ENCODE measurements around the gene DIRAS1. TPM values are rescaled to one million over a fixed set of nuclear protein-coding genes. Genes with fewer than 3 reads are reported as not detected.
"Not testable (repeated sequence)": the region's sequence is repeated elsewhere in the genome, so short reads cannot be mapped to it uniquely, and the experiment has no call there.

The DIRAS1 gene
- total and polyA plus RNA-seq, 4 experiments from 2014 or later: not detected

- Histone ChIP-seq H3K9me3 (ENCODE audit: control insufficient read depth in 1 of 2, low read length in 2 of 2) (no peaks in the 10 kb centered on the region), H3K27me3 (ENCODE audit: insufficient read depth, low read length) (no peaks in the 10 kb centered on the region), H3K27ac (ENCODE audit: low read depth, low read length) (no peak overlapping the region), H3K4me1 (ENCODE audit: insufficient read depth, low read length) (no peaks in the 10 kb centered on the region), H3K36me3 (ENCODE audit: insufficient read depth, low read length) (no peaks in the 10 kb centered on the region), H3K4me3 (ENCODE audit: low read length in 2 of 2) (no peak overlapping the region)
- no peak overlapping the region for H3K4me3 Mint-ChIP-seq
- ChIA-PET CTCF (ENCODE audit: partially characterized antibody) (interaction anchor here (1.9 kb wide), 1 partner anchor 31 kb away, joined by 6 read pairs; no protein-coding TSS in a partner anchor), POLR2A (ENCODE audit: partially characterized antibody) (no interaction called here)
- intact Hi-C loops (cut with micrococcal nuclease): no loop called here
- H3K36me3 Mint-ChIP-seq: peaks cover 0 to 7% of the 10 kb centered on the region in 2 donors
- no peaks in the 10 kb centered on the region for H3K4me1 Mint-ChIP-seq
- no peaks in the 10 kb centered on the region for H3K27me3 Mint-ChIP-seq
- no peaks in the 10 kb centered on the region for H3K9me3 Mint-ChIP-seq
- H3K27ac Mint-ChIP-seq: no peak overlapping the region
- DNase-seq: no peak
These were observed 41.7 kb downstream of the DIRAS1 start for GRCh38 chr19:2679439-2679838.

- H3K4me3 Mint-ChIP-seq; H3K9me3 ChIP-seq (ENCODE audit: control insufficient read depth in 1 of 2, low read length in 2 of 2); H3K27me3 ChIP-seq (ENCODE audit: insufficient read depth, low read length); H3K4me1 Mint-ChIP-seq; DNase-seq; H3K9me3 Mint-ChIP-seq; H3K4me1 ChIP-seq (ENCODE audit: insufficient read depth, low read length); H3K4me3 ChIP-seq (ENCODE audit: low read length in 2 of 2); H3K36me3 ChIP-seq (ENCODE audit: insufficient read depth, low read length); H3K27ac Mint-ChIP-seq; POLR2A ChIA-PET (ENCODE audit: partially characterized antibody); H3K36me3 Mint-ChIP-seq; intact Hi-C loops (cut with micrococcal nuclease); H3K27me3 Mint-ChIP-seq; H3K27ac ChIP-seq (ENCODE audit: low read depth, low read length): not testable (repeated sequence)
- CTCF ChIA-PET (ENCODE audit: partially characterized antibody): interaction anchor here (1.9 kb wide), 1 partner anchor 30 kb away, joined by 6 read pairs; no protein-coding TSS in a partner anchor
These were observed 42.2 kb downstream of the DIRAS1 start for GRCh38 chr19:2678948-2679347.

- H3K27me3 ChIP-seq (ENCODE audit: insufficient read depth, low read length): no peaks in the 10 kb centered on the region
- no peaks in the 10 kb centered on the region for H3K9me3 ChIP-seq (ENCODE audit: control insufficient read depth in 1 of 2, low read length in 2 of 2)
- no peak overlapping the region for H3K27ac ChIP-seq (ENCODE audit: low read depth, low read length)
- Mint-ChIP-seq H3K36me3 (peaks cover 0 to 3% of the 10 kb centered on the region in 2 donors), H3K4me3 (no peak overlapping the region), H3K9me3 (no peaks in the 10 kb centered on the region), H3K27ac (no peak overlapping the region), H3K27me3 (no peaks in the 10 kb centered on the region), H3K4me1 (no peaks in the 10 kb centered on the region)
- intact Hi-C loops (cut with micrococcal nuclease): no loop called here
- POLR2A ChIA-PET (ENCODE audit: partially characterized antibody): no interaction called here
- H3K4me1 ChIP-seq (ENCODE audit: insufficient read depth, low read length): no peaks in the 10 kb centered on the region
- H3K36me3 ChIP-seq (ENCODE audit: insufficient read depth, low read length): no peaks in the 10 kb centered on the region
- no peak for DNase-seq
- no peak overlapping the region for H3K4me3 ChIP-seq (ENCODE audit: low read length in 2 of 2)
- CTCF ChIA-PET (ENCODE audit: partially characterized antibody): interaction anchor here (1.9 kb wide), 1 partner anchor 30 kb away, joined by 6 read pairs; no protein-coding TSS in a partner anchor
These were observed 43.0 kb downstream of the DIRAS1 start for GRCh38 chr19:2678044-2678671.

- CTCF ChIA-PET (ENCODE audit: partially characterized antibody): no interaction called here
- Mint-ChIP-seq H3K27ac (no peak overlapping the region), H3K9me3 (no peaks in the 10 kb centered on the region), H3K4me3 (no peak overlapping the region), H3K36me3 (peaks cover 0 to 3% of the 10 kb centered on the region in 2 donors), H3K27me3 (no peaks in the 10 kb centered on the region), H3K4me1 (no peaks in the 10 kb centered on the region)
- H3K4me3 ChIP-seq (ENCODE audit: low read length in 2 of 2): no peak overlapping the region
- no peaks in the 10 kb centered on the region for H3K36me3 ChIP-seq (ENCODE audit: insufficient read depth, low read length)
- no peaks in the 10 kb centered on the region for H3K27me3 ChIP-seq (ENCODE audit: insufficient read depth, low read length)
- DNase-seq: no peak
- no peaks in the 10 kb centered on the region for H3K4me1 ChIP-seq (ENCODE audit: insufficient read depth, low read length)
- intact Hi-C loops (cut with micrococcal nuclease): no loop called here
- POLR2A ChIA-PET (ENCODE audit: partially characterized antibody): interaction anchor here (0.5 kb wide), 1 partner anchor 22 kb away, joined by 3 read pairs; no protein-coding TSS in a partner anchor
- H3K9me3 ChIP-seq (ENCODE audit: control insufficient read depth in 1 of 2, low read length in 2 of 2): no peaks in the 10 kb centered on the region
- H3K27ac ChIP-seq (ENCODE audit: low read depth, low read length): no peak overlapping the region
These were observed 44.3 kb downstream of the DIRAS1 start for GRCh38 chr19:2676823-2677222.

- Histone ChIP-seq H3K9me3 (ENCODE audit: control insufficient read depth in 1 of 2, low read length in 2 of 2) (no peaks in the 10 kb centered on the region), H3K4me3 (ENCODE audit: low read length in 2 of 2) (no peak overlapping the region), H3K36me3 (ENCODE audit: insufficient read depth, low read length) (no peaks in the 10 kb centered on the region), H3K4me1 (ENCODE audit: insufficient read depth, low read length) (no peaks in the 10 kb centered on the region), H3K27ac (ENCODE audit: low read depth, low read length) (no peak overlapping the region), H3K27me3 (ENCODE audit: insufficient read depth, low read length) (no peaks in the 10 kb centered on the region)
- H3K36me3 Mint-ChIP-seq: no peaks in the 10 kb centered on the region
- H3K27me3 Mint-ChIP-seq: no peaks in the 10 kb centered on the region
- peak overlapping the region in 1 of 7 donors; percentile 20 for H3K27ac Mint-ChIP-seq
- DNase-seq: no peak
- POLR2A ChIA-PET (ENCODE audit: partially characterized antibody): no interaction called here
- CTCF ChIA-PET (ENCODE audit: partially characterized antibody): no interaction called here
- no peaks in the 10 kb centered on the region for H3K4me1 Mint-ChIP-seq
- intact Hi-C loops (cut with micrococcal nuclease): no loop called here
- no peaks in the 10 kb centered on the region for H3K9me3 Mint-ChIP-seq
- no peak overlapping the region for H3K4me3 Mint-ChIP-seq
These were observed 45.3 kb downstream of the DIRAS1 start for GRCh38 chr19:2675892-2676291.

GRCh38 chr19:2670217-2670616, 51.0 kb downstream of the DIRAS1 start:
- Histone ChIP-seq H3K27ac (ENCODE audit: low read depth, low read length) (no peak overlapping the region), H3K9me3 (ENCODE audit: control insufficient read depth in 1 of 2, low read length in 2 of 2) (no peaks in the 10 kb centered on the region), H3K27me3 (ENCODE audit: insufficient read depth, low read length) (no peaks in the 10 kb centered on the region), H3K36me3 (ENCODE audit: insufficient read depth, low read length) (no peaks in the 10 kb centered on the region), H3K4me1 (ENCODE audit: insufficient read depth, low read length) (no peaks in the 10 kb centered on the region), H3K4me3 (ENCODE audit: low read length in 2 of 2) (no peak overlapping the region)
- CTCF ChIA-PET (ENCODE audit: partially characterized antibody): no interaction called here
- intact Hi-C loops (cut with micrococcal nuclease): no loop called here
- Mint-ChIP-seq H3K4me3 (no peak overlapping the region), H3K4me1 (no peaks in the 10 kb centered on the region), H3K27me3 (peaks cover 0 to 1% of the 10 kb centered on the region in 2 donors), H3K36me3 (no peaks in the 10 kb centered on the region), H3K27ac (no peak overlapping the region), H3K9me3 (no peaks in the 10 kb centered on the region)
- no peak for DNase-seq
- POLR2A ChIA-PET (ENCODE audit: partially characterized antibody): no interaction called here

GRCh38 chr19:2668175-2668763, 52.9 kb downstream of the DIRAS1 start:
- Mint-ChIP-seq H3K27ac (no peak overlapping the region), H3K4me1 (no peaks in the 10 kb centered on the region), H3K4me3 (no peak overlapping the region), H3K36me3 (no peaks in the 10 kb centered on the region), H3K9me3 (peaks cover 0 to 4% (median 0%) of the 10 kb centered on the region in 8 donors), H3K27me3 (peaks cover 0 to 1% of the 10 kb centered on the region in 2 donors)
- no peaks in the 10 kb centered on the region for H3K9me3 ChIP-seq (ENCODE audit: control insufficient read depth in 1 of 2, low read length in 2 of 2)
- no peak overlapping the region for H3K4me3 ChIP-seq (ENCODE audit: low read length in 2 of 2)
- no peaks in the 10 kb centered on the region for H3K27me3 ChIP-seq (ENCODE audit: insufficient read depth, low read length)
- ChIA-PET CTCF (ENCODE audit: partially characterized antibody) (no interaction called here), POLR2A (ENCODE audit: partially characterized antibody) (no interaction called here)
- H3K36me3 ChIP-seq (ENCODE audit: insufficient read depth, low read length): no peaks in the 10 kb centered on the region
- intact Hi-C loops (cut with micrococcal nuclease): no loop called here
- no peak for DNase-seq
- no peak overlapping the region for H3K27ac ChIP-seq (ENCODE audit: low read depth, low read length)
- H3K4me1 ChIP-seq (ENCODE audit: insufficient read depth, low read length): no peaks in the 10 kb centered on the region

All from CD4-positive, alpha-beta memory T cell (primary cell).